ENCODE results near the gene TGFA. TPM values are rescaled to one million over a fixed set of nuclear protein-coding genes. Genes with fewer than 3 reads are reported as not detected.

TGFA gene
- total and polyA plus RNA-seq, 10 of the 15 experiments (the other 5 are each of a cell fraction or from before 2014, with no cell fraction given) = 0.03 to 0.23 TPM; not detected in 8

- in situ Hi-C loops (cut with MboI) (no loop called here), intact Hi-C loops (cut with micrococcal nuclease; ENCODE audit: unreplicated experiment) (no loop called here)
- Histone ChIP-seq H3K4me3 (no peak overlapping the region), H3K9me3 (replicated peaks; ENCODE audit: control insufficient read depth, insufficient read depth, low read length) (no peaks in the 10 kb centered on the region), H3K27me3 (replicated peaks in 1 of 2; ENCODE audit: control insufficient read depth in 2 of 2, insufficient read depth in 2 of 2, low read length in 1 of 2) (peaks cover 0 to 2% of the 10 kb centered on the region in 2 experiments; a peak in 2 of 4 replicates), H3K79me2 (ENCODE audit: control insufficient read depth, insufficient read depth, low read length) (no peaks in the 10 kb centered on the region), H3K36me3 (ENCODE audit: control insufficient read depth in 2 of 2, insufficient read depth in 2 of 2, low read length in 1 of 2) (no peaks in the 10 kb centered on the region), H2AFZ (ENCODE audit: control insufficient read depth, low read depth, low read length) (no peak overlapping the region), H3K27ac (ENCODE audit: control insufficient read depth, insufficient read depth) (no peak overlapping the region), H4K20me1 (ENCODE audit: control insufficient read depth, insufficient read depth) (no peaks in the 10 kb centered on the region), H3K4me1 (ENCODE audit: control insufficient read depth, insufficient read depth, low read length) (no peaks in the 10 kb centered on the region), H3K4me2 (ENCODE audit: control insufficient read depth, insufficient read depth) (no peak overlapping the region), H3K9ac (ENCODE audit: control insufficient read depth, insufficient read depth, low read length) (no peak overlapping the region)
- ATAC-seq (no peak), FAIRE-seq (no peak), DNase-seq (ENCODE audit: low read depth, low spot score) (no peak)
- CTCF ChIA-PET = no interaction called here
- RAD21 ChIA-PET (ENCODE audit: unreplicated experiment) = no interaction called here
- 14% methylated on average over 4 of the region's 4 CpGs for WGBS (ENCODE audit: insufficient coverage, insufficient replicate concordance, low lambda C conversion rate, missing lambda C conversion rate)
- TF ChIP-seq MTA2 (IDR thresholded peaks at IDR 0.05; ENCODE audit: low read depth) (no peak), YBX1 (IDR thresholded peaks at IDR 0.05) (no peak), JUNB (IDR thresholded peaks at IDR 0.05) (no peak), TBL1XR1 (IDR thresholded peaks at IDR 0.05; ENCODE audit: low read depth, low read length) (no peak), SMAD1 (IDR thresholded peaks at IDR 0.05; ENCODE audit: low read depth, partially characterized antibody) (no peak)
- BruUV-seq (replicated peaks) = no TSS peak
- POLR2A ChIA-PET = no interaction called here
- SMC1A ChIA-PET (ENCODE audit: uncharacterized antibody, unreplicated experiment) = interaction anchor here (1.4 kb wide), 1 partner anchor 196 kb away, joined by 3 read pairs; no protein-coding TSS in a partner anchor
Observed at GRCh38 chr2:70503896-70504295, 49.7 kb downstream of the TGFA start.

DNA sequence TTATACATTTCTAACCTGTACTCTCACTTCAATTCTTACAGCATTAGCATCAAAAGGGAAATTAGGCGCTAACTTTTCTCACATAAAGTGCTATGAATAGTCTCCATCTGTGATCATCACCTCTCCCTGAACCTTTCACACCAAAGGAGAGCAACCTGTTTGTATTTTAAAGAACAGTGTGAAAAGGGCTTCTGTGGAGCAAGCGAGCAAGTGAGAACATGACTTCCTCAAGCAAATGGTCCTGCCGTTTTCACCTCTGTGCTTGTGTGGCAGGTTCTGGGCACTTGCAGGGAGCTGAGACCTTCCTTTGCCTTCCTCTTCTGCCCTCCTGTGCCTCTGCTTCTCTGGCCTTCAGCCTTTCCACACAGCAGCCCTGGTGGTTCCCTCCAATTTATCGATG, 51.9 kb downstream of the TGFA start:
- ChIA-PET POLR2A (no interaction called here), CTCF (interaction anchor here (1.1 kb wide), 1 partner anchor 199 kb away, joined by 4 read pairs; no protein-coding TSS in a partner anchor), RAD21 (ENCODE audit: unreplicated experiment) (no interaction called here), SMC1A (ENCODE audit: uncharacterized antibody, unreplicated experiment) (interaction anchor here (1.0 kb wide), 1 partner anchor 27 kb away, joined by 3 read pairs; no protein-coding TSS in a partner anchor)
- Histone ChIP-seq H3K4me2 (ENCODE audit: control insufficient read depth, insufficient read depth) (no peak overlapping the region), H3K27ac (ENCODE audit: control insufficient read depth, insufficient read depth) (no peak overlapping the region), H3K9ac (ENCODE audit: control insufficient read depth, insufficient read depth, low read length) (no peak overlapping the region), H3K4me1 (ENCODE audit: control insufficient read depth, insufficient read depth, low read length) (no peaks in the 10 kb centered on the region), H3K4me3 (no peak overlapping the region), H3K9me3 (replicated peaks; ENCODE audit: control insufficient read depth, insufficient read depth, low read length) (no peaks in the 10 kb centered on the region), H3K79me2 (ENCODE audit: control insufficient read depth, insufficient read depth, low read length) (no peaks in the 10 kb centered on the region), H2AFZ (ENCODE audit: control insufficient read depth, low read depth, low read length) (no peak overlapping the region), H4K20me1 (ENCODE audit: control insufficient read depth, insufficient read depth) (no peaks in the 10 kb centered on the region), H3K27me3 (replicated peaks in 1 of 2; ENCODE audit: control insufficient read depth in 2 of 2, insufficient read depth in 2 of 2, low read length in 1 of 2) (peaks cover 0 to 2% of the 10 kb centered on the region in 2 experiments; a peak in 3 of 4 replicates), H3K36me3 (ENCODE audit: control insufficient read depth in 2 of 2, insufficient read depth in 2 of 2, low read length in 1 of 2) (no peaks in the 10 kb centered on the region)
- BruUV-seq (replicated peaks) = no TSS peak
- ATAC-seq (no peak), FAIRE-seq (no peak), DNase-seq (ENCODE audit: low read depth, low spot score) (no peak)
- in situ Hi-C loops (cut with MboI) = no loop called here
- 35% methylated on average over 4 of the region's 4 CpGs for WGBS (ENCODE audit: insufficient coverage, insufficient replicate concordance, low lambda C conversion rate, missing lambda C conversion rate)
- intact Hi-C loops (cut with micrococcal nuclease; ENCODE audit: unreplicated experiment) = no loop called here
- no peak for TF ChIP-seq MEF2A (IDR thresholded peaks at IDR 0.05; ENCODE audit: insufficient read depth, low read depth, low read length)
- TF ChIP-seq JUND (IDR thresholded peaks at IDR 0.05; ENCODE audit: low read depth, low read length) = no peak
- no peak for TF ChIP-seq RCOR1 (conservative IDR thresholded peaks at IDR 0.05; ENCODE audit: low read depth, low read length)
- no peak for TF ChIP-seq ESRRA (IDR thresholded peaks at IDR 0.05; ENCODE audit: low read length)
- TF ChIP-seq CREB1 (IDR thresholded peaks at IDR 0.05; ENCODE audit: low read depth) = no peak
- no peak for TF ChIP-seq PAX8 (IDR thresholded peaks at IDR 0.05)
- TF ChIP-seq, protein P1, sequence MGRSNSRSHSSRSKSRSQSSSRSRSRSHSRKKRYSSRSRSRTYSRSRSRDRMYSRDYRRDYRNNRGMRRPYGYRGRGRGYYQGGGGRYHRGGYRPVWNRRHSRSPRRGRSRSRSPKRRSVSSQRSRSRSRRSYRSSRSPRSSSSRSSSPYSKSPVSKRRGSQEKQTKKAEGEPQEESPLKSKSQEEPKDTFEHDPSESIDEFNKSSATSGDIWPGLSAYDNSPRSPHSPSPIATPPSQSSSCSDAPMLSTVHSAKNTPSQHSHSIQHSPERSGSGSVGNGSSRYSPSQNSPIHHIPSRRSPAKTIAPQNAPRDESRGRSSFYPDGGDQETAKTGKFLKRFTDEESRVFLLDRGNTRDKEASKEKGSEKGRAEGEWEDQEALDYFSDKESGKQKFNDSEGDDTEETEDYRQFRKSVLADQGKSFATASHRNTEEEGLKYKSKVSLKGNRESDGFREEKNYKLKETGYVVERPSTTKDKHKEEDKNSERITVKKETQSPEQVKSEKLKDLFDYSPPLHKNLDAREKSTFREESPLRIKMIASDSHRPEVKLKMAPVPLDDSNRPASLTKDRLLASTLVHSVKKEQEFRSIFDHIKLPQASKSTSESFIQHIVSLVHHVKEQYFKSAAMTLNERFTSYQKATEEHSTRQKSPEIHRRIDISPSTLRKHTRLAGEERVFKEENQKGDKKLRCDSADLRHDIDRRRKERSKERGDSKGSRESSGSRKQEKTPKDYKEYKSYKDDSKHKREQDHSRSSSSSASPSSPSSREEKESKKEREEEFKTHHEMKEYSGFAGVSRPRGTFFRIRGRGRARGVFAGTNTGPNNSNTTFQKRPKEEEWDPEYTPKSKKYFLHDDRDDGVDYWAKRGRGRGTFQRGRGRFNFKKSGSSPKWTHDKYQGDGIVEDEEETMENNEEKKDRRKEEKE (IDR thresholded peaks at IDR 0.05) = no peak
- TF ChIP-seq CHD4 (IDR thresholded peaks at IDR 0.05) = no peak
- TF ChIP-seq STAT3 (IDR thresholded peaks at IDR 0.05; ENCODE audit: low read depth, low read length) = no peak
- TF ChIP-seq EZH2 (IDR thresholded peaks at IDR 0.05; ENCODE audit: borderline replicate concordance, control insufficient read depth, low read depth, low read length) = no peak
- no peak for TF ChIP-seq FOXM1 (IDR thresholded peaks at IDR 0.05; ENCODE audit: low read depth, low read length)
- TF ChIP-seq CBFB (IDR thresholded peaks at IDR 0.05; ENCODE audit: low read depth) = no peak
- TF ChIP-seq SIN3A (IDR thresholded peaks at IDR 0.05; ENCODE audit: low read depth, low read length) = no peak
- TF ChIP-seq RUNX3 (IDR thresholded peaks at IDR 0.05; ENCODE audit: low read length) = no peak
- no peak for TF ChIP-seq SMC3 (IDR thresholded peaks at IDR 0.05; ENCODE audit: borderline replicate concordance, low read length)
